NCI-H524 treated with DMSO at 0.1 percent for 48 hours (cell line): ENCODE measurements around the gene ELL2.

Experiments used
- DNase-seq: peaks from one replicate; lab custom pipeline; 2025; lab: John Stamatoyannopoulos, UW

ELL2 gene

DNA sequence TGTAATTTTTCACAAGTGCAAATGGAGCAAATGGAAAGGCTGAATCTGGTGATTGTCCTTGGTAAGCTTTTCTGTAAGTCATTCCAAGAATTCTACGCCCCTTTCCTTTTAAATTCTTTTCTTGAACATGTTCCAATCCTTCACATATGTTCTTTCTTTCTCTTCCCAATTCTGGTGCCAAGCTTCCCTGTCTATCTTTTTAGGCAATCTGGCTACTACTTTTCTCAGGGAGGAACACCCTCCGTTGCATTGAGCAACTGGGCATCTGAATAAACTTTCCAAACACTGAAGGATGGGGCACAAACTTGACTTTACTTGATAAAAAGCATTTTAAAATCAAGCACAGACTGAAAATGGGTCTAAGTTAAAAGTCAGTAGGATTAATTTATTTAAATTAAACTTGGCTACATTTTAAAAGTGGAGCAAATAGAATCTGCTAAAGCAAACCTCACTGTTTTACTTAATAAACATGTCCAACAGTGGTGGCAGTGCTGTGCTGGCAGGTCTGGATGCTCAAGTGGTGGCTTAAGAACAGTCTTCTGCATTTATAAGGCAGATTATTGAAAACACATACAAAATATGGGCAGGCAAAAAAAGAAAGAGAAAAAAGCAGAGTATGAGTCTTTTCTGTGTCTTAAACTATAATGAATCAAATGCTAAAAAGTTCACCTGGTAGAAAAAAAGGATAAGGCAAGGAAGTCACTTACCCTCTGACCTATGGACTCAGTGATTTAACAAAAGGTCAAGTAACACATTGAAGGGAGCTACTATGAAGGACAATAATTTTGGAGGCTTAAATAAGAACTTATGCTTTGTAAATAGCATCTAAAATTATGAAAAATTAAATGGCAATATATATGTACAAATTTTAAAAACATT is 5.4 kb downstream of the ELL2 start:
- no peak for DNase-seq

- no peak for DNase-seq
These were observed 6.9 kb downstream of the ELL2 start for GRCh38 chr5:95954716-95955115.

DNA sequence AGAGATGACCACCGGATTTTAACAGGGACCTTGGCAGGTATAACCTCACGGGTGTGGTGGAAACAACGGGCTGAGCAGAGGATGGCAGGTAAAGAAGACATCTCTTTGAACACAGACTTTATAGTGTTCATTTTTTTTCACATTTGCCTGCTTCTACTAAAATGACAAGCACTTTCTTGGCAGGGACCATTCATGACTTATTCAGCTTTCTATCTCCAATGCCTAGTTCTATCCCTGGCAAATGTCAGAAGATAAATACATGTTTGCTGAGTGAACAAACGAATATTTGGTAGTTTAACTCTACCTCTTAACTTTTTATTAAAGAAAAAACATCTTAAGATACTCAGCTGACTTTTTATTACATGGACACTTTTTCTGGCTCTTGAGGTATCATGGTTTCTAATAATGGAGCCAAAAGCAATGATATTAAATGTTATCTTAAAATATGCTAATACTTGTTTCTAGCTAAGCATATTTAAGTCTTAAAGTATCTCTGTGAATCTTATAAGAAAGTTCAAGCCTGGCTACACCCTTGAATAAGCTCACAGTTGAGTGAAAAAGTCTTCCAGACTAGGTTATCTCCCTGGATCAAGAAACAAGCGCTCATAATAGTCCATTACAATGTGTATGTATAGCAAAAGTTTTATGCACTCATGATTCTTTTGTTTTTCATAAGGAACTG is 8.5 kb downstream of the ELL2 start:
- no peak for DNase-seq

DNA sequence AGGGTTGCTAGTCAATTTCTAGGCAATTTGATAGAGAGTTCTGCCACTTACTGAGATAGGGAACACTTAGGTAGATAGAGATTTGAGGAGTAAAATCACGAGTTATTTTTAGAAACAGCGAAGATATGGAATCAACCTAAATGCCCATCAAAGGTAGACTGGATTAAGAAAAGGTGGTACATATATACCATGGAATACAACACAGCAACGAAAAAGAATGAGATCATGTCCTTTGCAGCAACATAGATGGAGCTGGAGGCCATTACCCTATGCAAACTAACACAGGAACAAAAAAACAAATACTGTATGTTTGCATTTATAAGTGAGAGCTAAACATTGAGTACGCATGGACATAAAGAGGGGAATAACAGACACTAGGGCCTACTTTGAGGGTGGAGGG is 9.7 kb downstream of the ELL2 start:
- DNase-seq, result no peak

- DNase-seq, result no peak
These were observed 11.8 kb downstream of the ELL2 start for GRCh38 chr5:95949810-95950209.

- DNase-seq, result no peak
These were observed 13.0 kb downstream of the ELL2 start for GRCh38 chr5:95948631-95949030.

DNA sequence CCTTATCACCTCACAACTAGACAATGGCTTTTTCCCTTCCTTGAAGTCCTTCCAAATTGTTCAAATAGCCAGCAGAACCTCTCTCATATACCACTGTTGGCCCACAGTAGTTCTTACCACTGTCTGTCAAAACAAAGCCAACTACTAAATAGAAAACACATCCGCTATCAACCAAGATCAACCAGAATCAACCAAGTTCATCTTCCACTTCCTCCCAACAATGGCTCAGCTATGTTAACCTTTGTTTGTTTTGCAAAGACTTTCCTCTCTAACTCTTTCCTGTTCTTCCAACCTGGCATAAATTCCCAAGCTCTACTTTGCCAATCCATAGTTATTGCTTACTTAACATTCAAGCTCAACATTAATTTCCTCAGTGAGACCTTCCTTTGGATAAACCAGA is 15.2 kb downstream of the ELL2 start:
- no peak for DNase-seq

DNA sequence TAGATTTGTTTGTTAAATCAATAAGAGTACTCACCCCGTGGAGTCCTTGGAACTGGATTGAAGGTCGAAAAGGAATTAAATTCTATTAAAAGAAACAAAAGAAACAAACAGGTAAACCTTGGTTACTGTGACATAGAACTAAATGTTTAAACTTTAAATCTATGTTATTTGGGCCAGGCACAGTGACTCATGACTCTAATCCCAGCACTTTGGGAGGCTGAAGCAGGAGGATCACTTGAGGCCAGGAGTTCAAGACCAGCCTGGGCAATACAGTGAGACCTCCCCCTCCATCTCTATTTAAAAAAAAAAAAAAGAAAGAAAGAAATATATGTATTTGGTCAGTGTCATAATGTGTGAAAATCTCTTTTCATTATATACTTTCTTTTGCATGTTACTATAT is 18.7 kb downstream of the ELL2 start:
- DNase-seq, result no peak

DNA sequence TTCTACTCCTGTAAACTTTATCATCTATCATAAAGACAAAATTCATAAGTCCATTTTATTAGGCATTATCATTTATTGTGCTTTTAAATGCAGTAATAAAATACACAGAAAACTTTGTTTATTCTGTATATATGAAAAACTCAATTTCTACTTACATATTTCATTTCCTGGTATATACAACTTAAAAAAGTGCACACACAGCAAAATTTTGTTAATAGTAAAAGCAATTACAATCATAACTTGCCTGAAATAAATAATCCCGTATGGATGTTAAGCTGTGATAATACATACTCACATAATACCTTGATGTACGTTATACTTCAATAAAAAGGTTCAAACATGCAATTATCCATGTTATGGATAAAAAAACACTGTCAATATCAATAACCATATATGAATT is 19.2 kb downstream of the ELL2 start:
- DNase-seq, result no peak

- no peak for DNase-seq
These were observed 19.9 kb downstream of the ELL2 start for GRCh38 chr5:95941756-95942155.

DNA sequence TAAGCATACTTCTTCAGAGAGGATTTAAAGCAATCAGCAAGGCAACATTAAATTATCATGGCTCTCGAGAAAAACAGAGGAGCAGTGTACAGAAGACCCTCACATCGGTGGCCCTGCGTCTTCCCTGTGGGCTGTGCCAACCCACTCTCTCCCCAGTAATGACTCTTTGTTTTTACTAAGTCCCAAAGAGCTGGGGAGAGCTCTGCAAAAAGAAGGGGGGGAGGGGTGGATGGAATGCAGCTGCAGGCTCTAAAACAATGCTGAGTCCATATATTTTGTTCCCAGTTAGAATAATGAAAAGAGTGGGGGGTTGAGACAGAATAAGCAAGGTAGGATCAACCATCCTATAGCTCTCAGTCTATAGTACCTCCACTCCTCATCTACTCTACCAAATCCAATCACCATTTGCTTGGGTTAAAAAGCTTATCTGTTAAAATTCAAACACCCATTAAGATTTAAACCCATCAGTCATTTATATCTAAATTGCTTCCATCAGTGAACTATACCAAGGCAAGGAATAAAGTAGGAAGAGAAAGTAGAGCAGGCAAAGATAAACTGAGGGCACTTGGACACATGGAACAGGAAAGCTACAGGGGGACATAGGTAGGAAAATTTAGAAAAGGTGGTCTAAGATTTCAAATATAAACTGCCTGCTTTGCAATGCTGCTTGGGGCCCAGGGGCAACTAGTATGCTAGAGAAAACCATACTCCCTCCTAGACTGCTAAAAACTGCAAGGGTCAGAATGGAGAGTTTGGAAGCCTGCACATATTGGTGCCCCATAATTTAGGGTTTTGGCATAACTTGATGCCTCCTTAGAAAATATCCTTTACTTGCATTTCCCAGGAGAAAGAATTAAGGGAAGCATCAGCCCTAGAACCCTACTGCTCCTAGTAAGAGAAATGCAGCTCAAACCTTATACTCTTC is 20.6 kb downstream of the ELL2 start:
- DNase-seq, result no peak

DNA sequence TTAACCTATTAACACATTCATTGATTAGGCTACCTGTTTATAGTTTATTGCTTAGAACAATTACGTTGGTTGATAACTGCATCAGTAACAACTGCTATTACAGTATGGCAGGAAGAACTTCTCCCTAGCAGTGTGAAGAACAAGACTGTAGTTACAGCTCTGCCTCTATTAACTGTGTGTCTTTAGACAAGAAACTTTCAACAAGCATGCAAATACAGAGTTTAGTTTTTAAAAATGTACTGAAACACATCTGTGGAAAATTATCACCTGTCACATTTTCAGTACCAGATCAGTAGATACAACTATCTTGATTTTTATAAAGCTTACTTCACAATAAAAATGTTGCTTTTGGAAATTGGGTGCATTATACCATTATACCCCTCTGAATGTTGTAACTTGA is 22.2 kb downstream of the ELL2 start:
- DNase-seq, result no peak

GRCh38 chr5:95938766-95939165 is 22.9 kb downstream of the ELL2 start:
- no peak for DNase-seq

- no peak for DNase-seq
These were observed 23.3 kb downstream of the ELL2 start for GRCh38 chr5:95938347-95938746.

GRCh38 chr5:95937607-95938152 is 24.0 kb downstream of the ELL2 start:
- no peak for DNase-seq

DNA sequence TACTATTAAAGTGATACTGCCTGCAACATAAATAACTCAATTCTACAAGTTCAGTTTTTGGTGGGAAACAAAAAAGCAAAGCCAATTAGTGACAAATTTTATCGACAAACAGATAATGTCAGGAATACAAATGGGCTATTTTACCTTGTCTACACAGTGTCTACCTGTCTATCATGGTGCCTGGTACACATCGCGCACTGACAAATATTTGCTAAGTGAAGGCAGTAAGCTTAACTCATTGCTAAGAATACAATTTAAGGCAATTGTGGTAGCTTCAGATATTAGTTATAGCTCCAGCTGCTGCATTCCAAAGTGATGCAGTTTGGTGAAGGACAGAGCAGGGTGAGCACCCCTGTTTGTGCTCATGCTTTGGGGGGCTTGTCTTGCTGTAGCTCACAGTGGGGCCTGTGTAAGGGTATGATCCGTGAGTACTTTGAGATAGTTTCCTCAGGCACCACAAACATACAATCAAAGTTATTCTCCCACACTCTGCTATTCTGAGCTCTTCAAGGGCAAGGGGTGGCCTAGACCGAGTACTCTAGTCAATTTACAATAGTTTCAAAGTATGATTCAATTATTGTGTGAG is 24.7 kb downstream of the ELL2 start:
- no peak for DNase-seq

DNA sequence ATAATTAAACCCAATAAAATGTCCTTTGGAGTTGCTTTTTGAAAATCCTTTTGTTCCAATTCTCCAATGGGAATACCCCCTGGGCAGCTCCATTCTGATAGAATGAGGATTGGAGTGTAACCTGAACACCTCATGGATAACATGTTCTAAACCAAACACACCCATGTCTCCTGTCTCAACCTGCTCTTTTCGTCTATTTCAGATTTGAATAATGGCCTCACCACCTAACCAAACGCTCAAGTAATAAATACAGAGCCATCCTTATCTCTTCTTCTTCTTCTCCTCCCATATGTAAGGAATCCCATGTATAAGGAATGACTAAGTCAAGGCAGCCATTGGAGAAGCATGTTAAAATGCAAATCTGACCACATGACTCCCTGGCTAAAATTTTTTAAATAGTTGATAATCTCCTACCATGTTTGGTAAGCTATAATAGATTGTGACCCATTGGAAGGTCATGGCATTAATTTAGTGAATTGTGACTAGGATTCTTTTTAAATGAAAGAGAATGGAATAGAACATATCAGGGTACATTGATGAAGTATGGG is 26.0 kb downstream of the ELL2 start:
- no peak for DNase-seq

DNA sequence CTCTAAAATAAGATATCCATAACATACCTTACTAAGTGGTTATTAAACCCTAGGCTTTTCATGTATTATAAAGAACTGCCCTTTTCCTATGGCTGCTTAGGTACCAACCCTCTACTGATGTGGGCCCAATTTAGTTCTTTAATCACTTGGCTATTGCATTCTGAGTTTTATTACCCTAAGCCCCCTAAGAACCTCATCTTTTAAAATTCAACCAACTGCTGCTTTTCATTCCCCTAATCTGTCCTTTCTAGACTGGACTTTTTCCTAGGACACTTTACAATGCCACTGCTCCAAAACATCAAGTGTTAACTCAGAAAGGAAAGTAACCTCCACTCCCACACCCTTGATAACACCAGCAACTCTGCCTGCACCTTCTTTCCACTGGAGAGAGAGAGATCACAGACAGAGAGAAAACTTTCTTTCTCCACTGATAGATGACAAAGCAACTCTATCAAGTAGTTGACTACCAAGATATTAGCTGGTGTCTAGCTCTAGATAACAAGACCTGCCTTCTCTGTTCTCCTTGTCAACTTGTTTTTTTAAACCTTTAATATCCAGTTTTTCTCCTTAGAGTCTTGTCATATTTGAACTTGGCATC is 27.3 kb downstream of the ELL2 start:
- DNase-seq, result no peak

DNA sequence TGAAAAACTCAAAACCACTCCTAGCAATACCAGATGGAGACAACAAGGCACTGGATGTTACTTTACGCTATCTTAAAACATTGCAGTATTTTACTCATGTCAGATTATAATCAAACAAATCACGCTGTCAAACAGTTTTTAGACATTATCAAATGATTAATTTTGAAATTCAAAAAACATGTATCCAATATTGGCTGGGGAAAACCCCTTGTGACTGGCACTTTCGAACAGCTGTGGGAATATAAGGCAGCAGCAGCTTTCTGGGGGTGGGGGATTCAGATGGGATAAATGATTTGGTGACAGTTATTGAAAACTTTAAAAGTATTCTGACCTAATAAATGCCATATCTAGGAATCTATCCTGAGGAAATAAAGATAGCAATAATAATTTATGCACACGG is 28.7 kb downstream of the ELL2 start:
- DNase-seq, result no peak

GRCh38 chr5:95931079-95931833 is 30.4 kb downstream of the ELL2 start:
- DNase-seq, result no peak
